HG03575 (cell line): ENCODE measurements around the gene EPHB1.

Experiments
- ATAC-seq: cut with Tn5 transposase; IDR thresholded peaks from one replicate; pipeline ENCODE4 v1.9.1; 2021; ENCODE audit not compliant: unreplicated experiment, insufficient number of reproducible peaks, low FRiP score; ENCODE audit errors: extremely low read depth

EPHB1 gene

DNA sequence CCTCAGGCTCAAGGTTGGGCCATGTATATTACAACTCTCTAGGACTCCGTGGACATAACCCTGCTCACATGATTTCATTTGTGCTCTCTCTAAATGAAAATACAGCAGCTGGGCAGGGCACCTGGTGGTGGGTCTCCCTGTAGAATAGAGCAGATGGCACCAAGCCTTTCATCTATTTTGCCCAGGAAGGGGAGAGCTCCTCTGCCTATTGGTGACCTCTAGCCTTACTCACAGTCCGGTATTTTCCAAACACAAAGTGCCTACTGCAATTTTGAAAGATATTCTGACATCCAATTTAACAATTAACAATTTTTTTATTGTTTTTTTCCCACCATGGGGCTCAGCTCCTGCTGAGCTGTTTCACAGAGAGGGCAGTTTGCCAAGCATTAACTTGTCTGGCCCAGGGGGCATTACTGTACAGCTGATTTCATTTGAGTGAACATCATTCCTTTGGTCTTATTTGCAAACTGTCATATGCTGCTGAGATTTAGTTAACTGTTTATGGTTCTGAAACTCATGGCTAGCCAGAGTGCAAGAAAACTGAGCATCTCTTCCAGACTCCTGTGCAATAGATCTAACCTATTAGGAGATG lies 474.0 kb downstream of the EPHB1 start:
- no peak for ATAC-seq

DNA sequence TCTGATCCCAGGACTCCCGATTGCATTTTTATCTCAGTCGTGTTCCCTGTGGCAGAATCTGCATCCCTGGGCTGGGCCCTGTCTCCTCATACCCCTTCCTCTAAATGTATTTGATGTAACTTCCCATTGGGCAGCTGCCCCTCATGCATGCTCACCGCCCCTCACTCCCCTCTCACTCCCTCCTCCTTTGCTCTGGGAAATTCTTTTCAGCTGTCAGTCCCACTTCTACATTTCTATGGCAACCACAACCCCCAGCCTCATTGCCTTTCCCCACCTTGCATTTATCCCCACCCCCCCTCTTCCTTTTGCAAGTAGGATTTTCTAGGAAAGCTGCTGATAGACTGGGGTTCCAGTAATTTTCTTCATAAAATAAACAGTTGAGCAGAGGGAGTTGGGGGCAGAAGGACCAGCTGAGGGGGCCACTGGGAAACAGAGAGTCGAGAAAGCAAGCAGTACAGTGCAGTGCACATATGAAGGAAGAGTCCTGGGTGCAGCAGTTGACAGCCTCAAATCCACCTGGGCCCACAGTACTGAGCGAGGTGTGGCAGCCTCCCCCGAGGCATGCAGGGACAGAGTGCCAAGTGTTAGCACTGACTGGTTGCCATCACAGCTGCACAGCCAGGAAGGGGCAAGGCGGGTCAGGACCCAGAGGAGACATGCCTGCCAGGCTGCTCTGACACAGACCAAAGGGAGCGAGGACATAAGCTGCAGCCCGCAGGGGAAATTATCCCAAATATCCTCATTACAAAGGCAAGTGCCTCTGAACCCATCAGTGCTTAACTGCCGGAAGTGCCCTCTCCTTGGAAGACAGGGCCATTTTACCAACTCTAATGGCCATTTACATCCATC lies 476.3 kb downstream of the EPHB1 start:
- ATAC-seq, result no peak

- ATAC-seq, result no peak
Observed at GRCh38 chr3:135272026-135272669, 477.1 kb downstream of the EPHB1 start.

DNA sequence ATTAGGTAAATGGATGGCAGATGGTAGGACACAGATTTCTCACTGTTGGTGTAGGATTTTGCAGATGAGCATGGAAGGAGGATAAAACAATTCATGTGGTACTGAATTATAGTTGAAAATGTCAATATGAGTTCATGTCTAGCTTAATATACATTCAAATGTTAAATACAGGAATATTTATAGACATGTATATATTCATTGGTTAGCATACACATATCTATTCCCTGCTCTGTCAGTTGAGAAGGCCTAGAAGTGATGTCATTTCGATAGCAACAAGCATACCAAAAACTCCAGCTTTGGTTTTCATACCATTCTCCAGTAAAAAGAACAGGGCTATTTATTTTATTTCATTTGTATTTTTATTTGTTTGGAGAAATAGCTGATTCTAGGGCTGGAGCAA lies 497.1 kb downstream of the EPHB1 start:
- no peak for ATAC-seq

DNA sequence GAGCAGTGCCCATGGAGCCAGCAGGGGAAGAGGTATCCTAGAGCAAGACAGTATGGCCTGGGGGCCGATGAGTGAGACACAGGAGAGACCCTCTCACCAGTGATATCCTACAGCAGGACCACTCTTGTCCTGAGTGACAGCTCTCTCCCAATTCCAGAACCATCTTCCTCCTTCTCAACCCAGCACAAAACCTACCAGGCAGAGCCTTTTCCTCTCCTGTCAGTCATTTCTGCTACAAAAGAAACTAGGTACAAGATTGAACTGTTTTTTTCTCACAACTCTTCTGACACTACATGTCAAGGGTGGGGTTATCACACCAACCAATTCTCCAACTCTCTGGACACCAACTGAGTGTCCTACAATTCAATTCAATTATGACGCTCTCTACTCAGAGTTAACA lies 506.6 kb downstream of the EPHB1 start:
- no peak for ATAC-seq

DNA sequence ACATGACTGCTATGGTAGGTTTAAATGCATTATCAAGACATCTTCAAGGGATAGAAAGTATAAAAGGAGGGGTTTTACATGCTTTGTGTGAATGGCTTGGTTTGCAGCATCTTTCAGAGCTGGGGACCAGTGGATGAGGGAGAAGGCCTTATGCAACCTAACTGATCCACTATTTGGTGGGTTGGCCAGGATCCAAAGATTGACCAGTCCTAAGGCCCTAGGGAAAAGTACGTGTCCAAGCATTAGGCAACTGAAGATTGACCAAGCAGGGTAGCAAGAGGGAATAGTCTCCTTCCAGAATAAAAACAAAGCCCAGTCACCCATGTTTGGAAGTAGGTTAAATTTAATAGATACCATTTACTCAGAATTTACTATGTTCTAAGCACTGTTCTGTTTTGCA lies 509.3 kb downstream of the EPHB1 start:
- ATAC-seq, result no peak
